ENCODE measurements around the gene GHR.

GHR gene

GRCh38 chr5:42636425-42636824, 213.2 kb downstream of the GHR start:
- Histone ChIP-seq H3K4me1 (ENCODE audit: insufficient read depth, low read length) (no peaks in the 10 kb centered on the region), H3K9ac (ENCODE audit: low read length) (no peak overlapping the region), H3K4me3 (ENCODE audit: low read depth in 1 of 2, low read length in 2 of 2) (no peak overlapping the region), H3K36me3 (ENCODE audit: insufficient read depth, low read length) (no peaks in the 10 kb centered on the region), H3K9me3 (ENCODE audit: low read length) (no peaks in the 10 kb centered on the region), H3K27me3 (ENCODE audit: control insufficient read depth in 1 of 2, insufficient read depth in 2 of 2, low read length in 2 of 2) (no peaks in the 10 kb centered on the region), H3K27ac (ENCODE audit: low read depth, low read length) (no peak overlapping the region)

- no peak overlapping the region for H3K27ac ChIP-seq (ENCODE audit: low read depth, low read length)
- H3K4me3 ChIP-seq (ENCODE audit: low read depth in 1 of 2, low read length in 2 of 2) = no peak overlapping the region
- H3K27me3 ChIP-seq (ENCODE audit: control insufficient read depth in 1 of 2, insufficient read depth in 2 of 2, low read length in 2 of 2) = no peaks in the 10 kb centered on the region
- H3K4me1 ChIP-seq (ENCODE audit: insufficient read depth, low read length) = no peaks in the 10 kb centered on the region
- H3K36me3 ChIP-seq (ENCODE audit: insufficient read depth, low read length) = no peaks in the 10 kb centered on the region
- no peaks in the 10 kb centered on the region for H3K9me3 ChIP-seq (ENCODE audit: low read length)
- H3K9ac ChIP-seq (ENCODE audit: low read length) = no peak overlapping the region
These were observed 213.7 kb downstream of the GHR start for GRCh38 chr5:42636946-42637345.

GRCh38 chr5:42638972-42639371, 215.7 kb downstream of the GHR start:
- H3K9ac ChIP-seq (ENCODE audit: low read length) = no peak overlapping the region
- no peaks in the 10 kb centered on the region for H3K9me3 ChIP-seq (ENCODE audit: low read length)
- no peaks in the 10 kb centered on the region for H3K36me3 ChIP-seq (ENCODE audit: insufficient read depth, low read length)
- H3K4me1 ChIP-seq (ENCODE audit: insufficient read depth, low read length) = no peaks in the 10 kb centered on the region
- H3K27me3 ChIP-seq (ENCODE audit: control insufficient read depth in 1 of 2, insufficient read depth in 2 of 2, low read length in 2 of 2) = no peaks in the 10 kb centered on the region
- no peak overlapping the region for H3K4me3 ChIP-seq (ENCODE audit: low read depth in 1 of 2, low read length in 2 of 2)
- H3K27ac ChIP-seq (ENCODE audit: low read depth, low read length) = no peak overlapping the region

- no peaks in the 10 kb centered on the region for H3K9me3 ChIP-seq (ENCODE audit: low read length)
- H3K9ac ChIP-seq (ENCODE audit: low read length) = no peak overlapping the region
- H3K4me1 ChIP-seq (ENCODE audit: insufficient read depth, low read length) = no peaks in the 10 kb centered on the region
- no peak overlapping the region for H3K4me3 ChIP-seq (ENCODE audit: low read depth in 1 of 2, low read length in 2 of 2)
- H3K27ac ChIP-seq (ENCODE audit: low read depth, low read length) = no peak overlapping the region
- H3K27me3 ChIP-seq (ENCODE audit: control insufficient read depth in 1 of 2, insufficient read depth in 2 of 2, low read length in 2 of 2) = no peaks in the 10 kb centered on the region
- no peaks in the 10 kb centered on the region for H3K36me3 ChIP-seq (ENCODE audit: insufficient read depth, low read length)
These were observed 217.6 kb downstream of the GHR start for GRCh38 chr5:42640835-42641234.

GRCh38 chr5:42641336-42642005, 218.2 kb downstream of the GHR start:
- Histone ChIP-seq H3K4me3 (ENCODE audit: low read depth in 1 of 2, low read length in 2 of 2) (no peak overlapping the region), H3K36me3 (ENCODE audit: insufficient read depth, low read length) (no peaks in the 10 kb centered on the region), H3K9ac (ENCODE audit: low read length) (no peak overlapping the region), H3K4me1 (ENCODE audit: insufficient read depth, low read length) (no peaks in the 10 kb centered on the region), H3K27ac (ENCODE audit: low read depth, low read length) (no peak overlapping the region), H3K27me3 (ENCODE audit: control insufficient read depth in 1 of 2, insufficient read depth in 2 of 2, low read length in 2 of 2) (no peaks in the 10 kb centered on the region), H3K9me3 (ENCODE audit: low read length) (no peaks in the 10 kb centered on the region)

- H3K9ac ChIP-seq (ENCODE audit: low read length) = no peak overlapping the region
- no peak overlapping the region for H3K27ac ChIP-seq (ENCODE audit: low read depth, low read length)
- no peaks in the 10 kb centered on the region for H3K27me3 ChIP-seq (ENCODE audit: control insufficient read depth in 1 of 2, insufficient read depth in 2 of 2, low read length in 2 of 2)
- no peaks in the 10 kb centered on the region for H3K36me3 ChIP-seq (ENCODE audit: insufficient read depth, low read length)
- H3K4me3 ChIP-seq (ENCODE audit: low read depth in 1 of 2, low read length in 2 of 2) = no peak overlapping the region
- no peaks in the 10 kb centered on the region for H3K9me3 ChIP-seq (ENCODE audit: low read length)
- no peaks in the 10 kb centered on the region for H3K4me1 ChIP-seq (ENCODE audit: insufficient read depth, low read length)
These were observed 218.8 kb downstream of the GHR start for GRCh38 chr5:42642006-42642405.

GRCh38 chr5:42643360-42643759, 220.1 kb downstream of the GHR start:
- Histone ChIP-seq H3K9me3 (ENCODE audit: low read length) (no peaks in the 10 kb centered on the region), H3K27ac (ENCODE audit: low read depth, low read length) (no peak overlapping the region), H3K36me3 (ENCODE audit: insufficient read depth, low read length) (no peaks in the 10 kb centered on the region), H3K4me1 (ENCODE audit: insufficient read depth, low read length) (no peaks in the 10 kb centered on the region), H3K9ac (ENCODE audit: low read length) (no peak overlapping the region), H3K27me3 (ENCODE audit: control insufficient read depth in 1 of 2, insufficient read depth in 2 of 2, low read length in 2 of 2) (no peaks in the 10 kb centered on the region), H3K4me3 (ENCODE audit: low read depth in 1 of 2, low read length in 2 of 2) (no peak overlapping the region)

- no peaks in the 10 kb centered on the region for H3K9me3 ChIP-seq (ENCODE audit: low read length)
- H3K36me3 ChIP-seq (ENCODE audit: insufficient read depth, low read length) = no peaks in the 10 kb centered on the region
- no peak overlapping the region for H3K4me3 ChIP-seq (ENCODE audit: low read depth in 1 of 2, low read length in 2 of 2)
- peaks cover 3% of the 10 kb centered on the region for H3K4me1 ChIP-seq (ENCODE audit: insufficient read depth, low read length)
- H3K27me3 ChIP-seq (ENCODE audit: control insufficient read depth in 1 of 2, insufficient read depth in 2 of 2, low read length in 2 of 2) = no peaks in the 10 kb centered on the region
- no peak overlapping the region for H3K27ac ChIP-seq (ENCODE audit: low read depth, low read length)
- H3K9ac ChIP-seq (ENCODE audit: low read length) = no peak overlapping the region
These were observed 221.9 kb downstream of the GHR start for GRCh38 chr5:42645138-42645537.

GRCh38 chr5:42648036-42648435, 224.8 kb downstream of the GHR start:
- H3K27me3 ChIP-seq (ENCODE audit: control insufficient read depth in 1 of 2, insufficient read depth in 2 of 2, low read length in 2 of 2) = no peaks in the 10 kb centered on the region
- peaks cover 3% of the 10 kb centered on the region for H3K4me1 ChIP-seq (ENCODE audit: insufficient read depth, low read length)
- no peak overlapping the region for H3K4me3 ChIP-seq (ENCODE audit: low read depth in 1 of 2, low read length in 2 of 2)
- no peak overlapping the region for H3K27ac ChIP-seq (ENCODE audit: low read depth, low read length)
- H3K9me3 ChIP-seq (ENCODE audit: low read length) = no peaks in the 10 kb centered on the region
- H3K36me3 ChIP-seq (ENCODE audit: insufficient read depth, low read length) = no peaks in the 10 kb centered on the region
- H3K9ac ChIP-seq (ENCODE audit: low read length) = no peak overlapping the region

- Histone ChIP-seq H3K27me3 (ENCODE audit: control insufficient read depth in 1 of 2, insufficient read depth in 2 of 2, low read length in 2 of 2) (no peaks in the 10 kb centered on the region), H3K27ac (ENCODE audit: low read depth, low read length) (no peak overlapping the region), H3K9ac (ENCODE audit: low read length) (no peak overlapping the region), H3K4me1 (ENCODE audit: insufficient read depth, low read length) (peaks cover 3% of the 10 kb centered on the region), H3K36me3 (ENCODE audit: insufficient read depth, low read length) (no peaks in the 10 kb centered on the region), H3K9me3 (ENCODE audit: low read length) (no peaks in the 10 kb centered on the region), H3K4me3 (ENCODE audit: low read depth in 1 of 2, low read length in 2 of 2) (no peak overlapping the region)
These were observed 225.7 kb downstream of the GHR start for GRCh38 chr5:42648915-42649314.

GRCh38 chr5:42650084-42650483, 226.8 kb downstream of the GHR start:
- no peak overlapping the region for H3K27ac ChIP-seq (ENCODE audit: low read depth, low read length)
- H3K4me3 ChIP-seq (ENCODE audit: low read depth in 1 of 2, low read length in 2 of 2) = no peak overlapping the region
- H3K36me3 ChIP-seq (ENCODE audit: insufficient read depth, low read length) = no peaks in the 10 kb centered on the region
- H3K4me1 ChIP-seq (ENCODE audit: insufficient read depth, low read length) = peaks cover 3% of the 10 kb centered on the region
- no peaks in the 10 kb centered on the region for H3K27me3 ChIP-seq (ENCODE audit: control insufficient read depth in 1 of 2, insufficient read depth in 2 of 2, low read length in 2 of 2)
- no peaks in the 10 kb centered on the region for H3K9me3 ChIP-seq (ENCODE audit: low read length)
- no peak overlapping the region for H3K9ac ChIP-seq (ENCODE audit: low read length)

GRCh38 chr5:42653705-42654104, 230.5 kb downstream of the GHR start:
- peaks cover 1% of the 10 kb centered on the region for H3K4me1 ChIP-seq (ENCODE audit: insufficient read depth, low read length)
- H3K27me3 ChIP-seq (ENCODE audit: control insufficient read depth in 1 of 2, insufficient read depth in 2 of 2, low read length in 2 of 2) = no peaks in the 10 kb centered on the region
- H3K4me3 ChIP-seq (ENCODE audit: low read depth in 1 of 2, low read length in 2 of 2) = no peak overlapping the region
- no peaks in the 10 kb centered on the region for H3K36me3 ChIP-seq (ENCODE audit: insufficient read depth, low read length)
- H3K27ac ChIP-seq (ENCODE audit: low read depth, low read length) = no peak overlapping the region
- H3K9me3 ChIP-seq (ENCODE audit: low read length) = no peaks in the 10 kb centered on the region
- no peak overlapping the region for H3K9ac ChIP-seq (ENCODE audit: low read length)
